CD14-positive monocyte (primary cell): ENCODE results near the gene FGD4. TPM values are rescaled to one million over a fixed set of nuclear protein-coding genes. Genes with fewer than 3 reads are reported as not detected.

ENCODE experiments used
- DNase-seq, 3 donors: peaks; one replicate each; pipeline ENCODE4 v3.0.0-alpha.2; 2011 to 2022
- H2AFZ ChIP-seq: 2 replicates; pipeline ENCODE4 v1.6.0; 2012; ENCODE audit warnings: mild to moderate bottlenecking, low read depth, low read length, inconsistent platforms; ENCODE audit not compliant: insufficient read depth, poor library complexity, severe bottlenecking
- H3K27ac ChIP-seq, 2 donors: 1 replicate in 1 of 2; 2 replicates in 1 of 2; pipeline ENCODE4 v1.5.1; 2012 to 2013; ENCODE audit warnings: low read length in 2 of 2, control low read depth in 1 of 2, inconsistent platforms in 1 of 2, low read depth in 1 of 2, mild to moderate bottlenecking in 1 of 2
- H3K27me3 ChIP-seq, 2 donors: one replicate each; pipeline versions ENCODE4 v1.6.0 to v1.6.1; 2011 to 2013; ENCODE audit warnings: low read length in 2 of 2; ENCODE audit not compliant: control insufficient read depth in 2 of 2, insufficient read depth in 2 of 2
- H3K36me3 ChIP-seq, 2 donors: replicated peaks in 1 of 2; 1 replicate in 1 of 2; 2 replicates in 1 of 2; pipeline versions ENCODE4 v1.5.1 to v1.6.1; 2012 to 2013; ENCODE audit warnings: low read length in 2 of 2, control low read depth in 1 of 2, inconsistent platforms in 1 of 2, mild to moderate bottlenecking in 1 of 2; ENCODE audit not compliant: insufficient read depth in 2 of 2, control insufficient read depth in 1 of 2
- H3K4me1 ChIP-seq, 2 donors: 1 replicate in 1 of 2; 2 replicates in 1 of 2; pipeline versions ENCODE4 v1.5.1 to v1.6.1; 2012 to 2013; ENCODE audit warnings: low read length in 2 of 2, control low read depth in 1 of 2, inconsistent platforms in 1 of 2, mild to moderate bottlenecking in 1 of 2, moderate library complexity in 1 of 2; ENCODE audit not compliant: insufficient read depth in 2 of 2, control insufficient read depth in 1 of 2
- H3K4me2 ChIP-seq: replicated peaks from 2 replicates; pipeline ENCODE3; 2012; ENCODE audit warnings: low read length, moderate library complexity, mild to moderate bottlenecking; ENCODE audit not compliant: poor library complexity, severe bottlenecking; ENCODE audit errors: extremely low read depth
- H3K4me3 ChIP-seq, 3 experiments: fragments of 200-600 bp in 1 of 3; sonication (generic) in 1 of 3; replicated peaks in 1 of 3; 1 replicate in 2 of 3; 2 replicates in 1 of 3; pipeline ENCODE4 v1.5.1; 2011 to 2013; ENCODE audit warnings: low read length in 3 of 3, mild to moderate bottlenecking in 3 of 3, control low read depth in 2 of 3, low read depth in 2 of 3, inconsistent platforms in 1 of 3, moderate library complexity in 1 of 3
- H3K79me2 ChIP-seq: 2 replicates; pipeline ENCODE4 v1.6.0; 2012; ENCODE audit warnings: mild to moderate bottlenecking, control low read depth, inconsistent platforms, low read length, moderate library complexity; ENCODE audit not compliant: insufficient read depth
- H3K9ac ChIP-seq: 2 replicates; pipeline ENCODE4 v1.6.0; 2017; ENCODE audit warnings: low read length, mild to moderate bottlenecking; ENCODE audit not compliant: insufficient read depth, poor library complexity, severe bottlenecking
- H3K9me3 ChIP-seq, 2 donors: replicated peaks in 1 of 2; 1 replicate in 1 of 2; 2 replicates in 1 of 2; pipeline versions ENCODE4 v1.5.1 to v1.6.1; 2012 to 2013; ENCODE audit warnings: low read length in 2 of 2, control low read depth in 1 of 2; ENCODE audit not compliant: control insufficient read depth in 1 of 2, insufficient read depth in 1 of 2
- H4K20me1 ChIP-seq: 2 replicates; pipeline ENCODE4 v1.6.0; 2012; ENCODE audit warnings: mild to moderate bottlenecking, low read length, control low read depth, moderate library complexity; ENCODE audit not compliant: insufficient read depth
- H3K27ac Mint-ChIP-seq, 7 donors: one replicate each; pipeline ENCODE4 v1.8.0; 2020; ENCODE audit warnings: mild to moderate bottlenecking in 7 of 7, mixed read lengths in 7 of 7, moderate library complexity in 6 of 7, inconsistent platforms in 2 of 7
- H3K27me3 Mint-ChIP-seq, 3 donors: one replicate each; pipeline ENCODE4 v1.8.0; 2021 to 2022; ENCODE audit warnings: low read depth in 3 of 3, mild to moderate bottlenecking in 3 of 3, mixed read lengths in 3 of 3, moderate library complexity in 3 of 3, inconsistent platforms in 1 of 3
- H3K36me3 Mint-ChIP-seq, 2 donors: one replicate each; pipeline ENCODE4 v1.8.0; 2020; ENCODE audit warnings: mixed read lengths in 2 of 2, inconsistent platforms in 1 of 2, mild to moderate bottlenecking in 1 of 2
- H3K4me1 Mint-ChIP-seq: one replicate; pipeline ENCODE4 v1.8.0; 2020; ENCODE audit warnings: mild to moderate bottlenecking, mixed read lengths
- H3K4me3 Mint-ChIP-seq, 2 donors: one replicate each; pipeline ENCODE4 v1.8.0; 2020; ENCODE audit warnings: mild to moderate bottlenecking in 2 of 2, mixed read lengths in 2 of 2, moderate library complexity in 1 of 2
- H3K9me3 Mint-ChIP-seq, 7 donors: one replicate each; pipeline ENCODE4 v1.8.0; 2020 to 2022; ENCODE audit warnings: mixed read lengths in 7 of 7, mild to moderate bottlenecking in 6 of 7, moderate library complexity in 6 of 7, inconsistent platforms in 2 of 7
- WGBS: methylation state at CpG from one replicate; pipeline ENCODE4 v1.1.5; 2013; ENCODE audit warnings: missing lambda C conversion rate; ENCODE audit not compliant: insufficient coverage; 5-methylcytosine and 5-hydroxymethylcytosine counted together
- intact Hi-C, 2 donors: fragments of 100-400 bp; cut with micrococcal nuclease; formaldehyde crosslinking; loops; one replicate each; pipeline versions ENCODE4 v1.15.0 to v1.15.1; 2023
- polyA plus RNA-seq, 3 donors: library from polyadenylated mRNA; depleted of rRNA in 1 of 3; unstranded in 2 of 3; stranded (reverse) in 1 of 3; fragments of 300-500 nt in 2 of 3; fragments of >200 nt in 1 of 3; fragmentation: Illumina TruSeq in 2 of 3; gene quantifications; 1 replicate in 2 of 3; 2 replicates in 1 of 3; pipeline ENCODE4 v1.2.3, GENCODE V29; 2012 to 2021
- TF ChIP-seq, protein P1 (sequence below): fragments of 200-600 bp; IDR thresholded peaks from one replicate; pipeline ENCODE4 v1.8.0; 2022; ENCODE audit warnings: antibody characterized with exemption, mild to moderate bottlenecking

The FGD4 gene
- polyA plus RNA-seq, 3 donors: 5.3 to 34.4 (median 6.0) TPM

DNA sequence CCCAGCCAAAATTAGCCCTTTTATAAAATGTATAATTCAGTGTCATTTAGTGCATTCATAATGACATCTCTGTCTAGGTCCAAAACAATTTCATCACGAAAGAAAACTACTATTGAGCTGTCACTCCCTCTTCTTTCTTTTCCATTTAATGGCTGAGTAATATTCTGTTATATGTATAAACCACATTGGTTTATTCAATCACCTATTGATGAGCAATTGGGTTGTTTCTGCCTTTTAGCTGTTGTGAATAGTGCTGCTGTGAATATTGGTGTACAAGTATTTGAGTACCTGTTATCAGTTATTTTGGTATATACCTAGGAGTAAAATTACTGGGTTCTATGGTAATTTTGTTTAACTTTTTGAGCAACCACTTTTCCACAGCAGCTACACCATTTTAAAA, 287.0 kb downstream of the FGD4 start:
- Mint-ChIP-seq H3K27me3 (no peaks in the 10 kb centered on the region), H3K9me3 (peaks cover 0 to 3% (median 1%) of the 10 kb centered on the region in 7 donors), H3K27ac (no peak overlapping the region), H3K4me1 (peaks cover 5% of the 10 kb centered on the region), H3K36me3 (peaks cover 11 to 43% of the 10 kb centered on the region in 2 donors), H3K4me3 (no peak overlapping the region)
- Histone ChIP-seq H3K36me3 (peaks cover 16 to 21% of the 10 kb centered on the region in 2 donors), H3K9me3 (peaks cover 0 to 3% of the 10 kb centered on the region in 2 donors), H3K79me2 (peaks cover 100% of the 10 kb centered on the region), H2AFZ (no peak overlapping the region), H3K4me1 (no peaks in the 10 kb centered on the region), H4K20me1 (peaks cover 60% of the 10 kb centered on the region), H3K4me3 (no peak overlapping the region), H3K27ac (no peak overlapping the region), H3K9ac (no peak overlapping the region), H3K27me3 (no peaks in the 10 kb centered on the region), H3K4me2 (no peak overlapping the region)
- TF ChIP-seq, protein P1, sequence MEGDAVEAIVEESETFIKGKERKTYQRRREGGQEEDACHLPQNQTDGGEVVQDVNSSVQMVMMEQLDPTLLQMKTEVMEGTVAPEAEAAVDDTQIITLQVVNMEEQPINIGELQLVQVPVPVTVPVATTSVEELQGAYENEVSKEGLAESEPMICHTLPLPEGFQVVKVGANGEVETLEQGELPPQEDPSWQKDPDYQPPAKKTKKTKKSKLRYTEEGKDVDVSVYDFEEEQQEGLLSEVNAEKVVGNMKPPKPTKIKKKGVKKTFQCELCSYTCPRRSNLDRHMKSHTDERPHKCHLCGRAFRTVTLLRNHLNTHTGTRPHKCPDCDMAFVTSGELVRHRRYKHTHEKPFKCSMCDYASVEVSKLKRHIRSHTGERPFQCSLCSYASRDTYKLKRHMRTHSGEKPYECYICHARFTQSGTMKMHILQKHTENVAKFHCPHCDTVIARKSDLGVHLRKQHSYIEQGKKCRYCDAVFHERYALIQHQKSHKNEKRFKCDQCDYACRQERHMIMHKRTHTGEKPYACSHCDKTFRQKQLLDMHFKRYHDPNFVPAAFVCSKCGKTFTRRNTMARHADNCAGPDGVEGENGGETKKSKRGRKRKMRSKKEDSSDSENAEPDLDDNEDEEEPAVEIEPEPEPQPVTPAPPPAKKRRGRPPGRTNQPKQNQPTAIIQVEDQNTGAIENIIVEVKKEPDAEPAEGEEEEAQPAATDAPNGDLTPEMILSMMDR: no peak
- intact Hi-C loops: loop anchor here in 1 of 2 donors (10.0 kb wide), 1 partner anchor 1032 kb away; the partner anchor contains the start of gene ETFBKMT
- WGBS: no CpG with 5 or more reads among the region's 1 CpG
- no peak for DNase-seq

DNA sequence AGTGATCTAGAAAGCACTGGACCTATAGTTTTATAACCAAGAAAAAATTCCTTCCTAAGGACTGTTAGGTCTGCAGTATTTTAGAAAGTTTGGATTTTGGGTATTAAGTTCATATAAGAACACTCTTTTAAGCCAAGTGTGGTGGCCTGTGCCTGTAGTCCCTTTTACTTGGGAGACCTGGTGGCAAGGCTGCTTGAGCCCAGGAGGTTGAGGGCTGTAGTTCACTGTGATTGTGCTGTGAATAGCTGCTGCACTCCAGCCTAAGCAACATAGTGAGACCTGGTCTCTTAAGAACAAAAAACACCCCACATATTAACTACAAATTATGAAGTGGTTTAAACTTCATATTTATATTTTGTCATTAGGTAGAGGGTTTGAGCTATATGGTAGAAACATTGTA, 289.4 kb downstream of the FGD4 start:
- Mint-ChIP-seq H3K27me3 (no peaks in the 10 kb centered on the region), H3K4me1 (no peaks in the 10 kb centered on the region), H3K36me3 (peaks cover 14 to 53% of the 10 kb centered on the region in 2 donors), H3K27ac (no peak overlapping the region), H3K9me3 (peaks cover 0 to 3% (median 2%) of the 10 kb centered on the region in 7 donors), H3K4me3 (no peak overlapping the region)
- intact Hi-C loops: loop anchor here in 1 of 2 donors (10.0 kb wide), 1 partner anchor 1034 kb away; the partner anchor contains the start of gene ETFBKMT
- peaks cover 100% of the 10 kb centered on the region for H3K79me2 ChIP-seq
- peaks cover 15 to 30% of the 10 kb centered on the region in 2 donors for H3K36me3 ChIP-seq
- H3K27ac ChIP-seq: no peak overlapping the region
- TF ChIP-seq, protein P1: no peak
- no peak overlapping the region for H2AFZ ChIP-seq
- no peak for DNase-seq
- peaks cover 83% of the 10 kb centered on the region for H4K20me1 ChIP-seq
- no peaks in the 10 kb centered on the region for H3K27me3 ChIP-seq
- H3K4me3 ChIP-seq: no peak overlapping the region
- peaks cover 0 to 5% of the 10 kb centered on the region in 2 donors for H3K9me3 ChIP-seq
- no peaks in the 10 kb centered on the region for H3K4me1 ChIP-seq
- H3K4me2 ChIP-seq: no peak overlapping the region
- H3K9ac ChIP-seq: no peak overlapping the region
